Measurements from ENCODE around the gene FBP1. TPM values are rescaled to one million over a fixed set of nuclear protein-coding genes. Genes with fewer than 3 reads are reported as not detected.

Gene FBP1
- total RNA-seq, 1 experiment from 2014 or later = 48.1 TPM

DNA sequence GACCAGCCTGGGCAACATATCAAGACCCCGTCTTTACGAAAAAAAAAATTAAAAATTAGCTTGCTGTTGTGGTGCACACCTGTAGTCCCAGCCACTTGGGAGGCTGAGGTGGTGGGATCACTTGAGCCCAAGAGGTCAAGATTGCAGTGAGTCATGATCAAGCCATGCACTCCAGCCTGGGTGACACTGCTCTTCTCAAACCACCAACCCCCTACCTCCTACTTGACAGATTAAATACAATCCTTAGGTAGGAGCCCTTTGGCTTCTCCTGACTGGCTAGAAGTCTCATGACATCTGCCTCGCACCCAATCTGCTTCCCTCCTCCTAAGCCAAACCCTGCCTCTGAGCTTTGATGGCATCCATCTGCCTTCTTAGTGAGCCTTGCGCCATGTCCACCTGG is 11.6 kb upstream of the FBP1 start:
- POLR2A ChIA-PET (ENCODE audit: unreplicated experiment) = no interaction called here
- H3K4me3 ChIP-seq (ENCODE audit: low read length) = no peak overlapping the region
- H3K4me2 ChIP-seq (ENCODE audit: low read length) = no peak overlapping the region
- H3F3A ChIP-seq (ENCODE audit: low read length, unreplicated experiment) = peaks cover 6% of the 10 kb centered on the region
- DNase-seq (peak; percentile 33), ATAC-seq (no peak)
- no peak overlapping the region for H3K9ac ChIP-seq (ENCODE audit: low read length)
- no peaks in the 10 kb centered on the region for H3K9me2 ChIP-seq (replicated peaks; ENCODE audit: low read length)
- no peaks in the 10 kb centered on the region for H3K9me3 ChIP-seq (ENCODE audit: low read length)
- H2AFZ ChIP-seq (ENCODE audit: low read length) = no peak overlapping the region
- H3K79me2 ChIP-seq (ENCODE audit: low read length) = no peaks in the 10 kb centered on the region
- TF ChIP-seq, protein P1, sequence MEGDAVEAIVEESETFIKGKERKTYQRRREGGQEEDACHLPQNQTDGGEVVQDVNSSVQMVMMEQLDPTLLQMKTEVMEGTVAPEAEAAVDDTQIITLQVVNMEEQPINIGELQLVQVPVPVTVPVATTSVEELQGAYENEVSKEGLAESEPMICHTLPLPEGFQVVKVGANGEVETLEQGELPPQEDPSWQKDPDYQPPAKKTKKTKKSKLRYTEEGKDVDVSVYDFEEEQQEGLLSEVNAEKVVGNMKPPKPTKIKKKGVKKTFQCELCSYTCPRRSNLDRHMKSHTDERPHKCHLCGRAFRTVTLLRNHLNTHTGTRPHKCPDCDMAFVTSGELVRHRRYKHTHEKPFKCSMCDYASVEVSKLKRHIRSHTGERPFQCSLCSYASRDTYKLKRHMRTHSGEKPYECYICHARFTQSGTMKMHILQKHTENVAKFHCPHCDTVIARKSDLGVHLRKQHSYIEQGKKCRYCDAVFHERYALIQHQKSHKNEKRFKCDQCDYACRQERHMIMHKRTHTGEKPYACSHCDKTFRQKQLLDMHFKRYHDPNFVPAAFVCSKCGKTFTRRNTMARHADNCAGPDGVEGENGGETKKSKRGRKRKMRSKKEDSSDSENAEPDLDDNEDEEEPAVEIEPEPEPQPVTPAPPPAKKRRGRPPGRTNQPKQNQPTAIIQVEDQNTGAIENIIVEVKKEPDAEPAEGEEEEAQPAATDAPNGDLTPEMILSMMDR (conservative IDR thresholded peaks at IDR 0.05; ENCODE audit: low read depth, low read length) = no peak
- TF ChIP-seq EZH2phosphoT487 (IDR thresholded peaks at IDR 0.05; ENCODE audit: borderline replicate concordance, low read length) = no peak
- no peak for TF ChIP-seq EZH2 (IDR thresholded peaks at IDR 0.05; ENCODE audit: low read length, unreplicated experiment)
- no peaks in the 10 kb centered on the region for H3K36me3 ChIP-seq (ENCODE audit: low read depth, low read length)
- H4K20me1 ChIP-seq (ENCODE audit: low read length) = no peaks in the 10 kb centered on the region
- no TSS peak for BruUV-seq (replicated peaks)
- H3K27ac ChIP-seq (ENCODE audit: low read length) = 0 out of 2 replicates have a peak overlapping the region, but pooled peaks have one; percentile 18
- intact Hi-C loops (cut with micrococcal nuclease) = no loop called here
- peaks cover 32% of the 10 kb centered on the region for H3K4me1 ChIP-seq (ENCODE audit: insufficient read depth, low read length)
- no peaks in the 10 kb centered on the region for H3K27me3 ChIP-seq (ENCODE audit: low read length)
- CTCF ChIA-PET = no interaction called here

DNA sequence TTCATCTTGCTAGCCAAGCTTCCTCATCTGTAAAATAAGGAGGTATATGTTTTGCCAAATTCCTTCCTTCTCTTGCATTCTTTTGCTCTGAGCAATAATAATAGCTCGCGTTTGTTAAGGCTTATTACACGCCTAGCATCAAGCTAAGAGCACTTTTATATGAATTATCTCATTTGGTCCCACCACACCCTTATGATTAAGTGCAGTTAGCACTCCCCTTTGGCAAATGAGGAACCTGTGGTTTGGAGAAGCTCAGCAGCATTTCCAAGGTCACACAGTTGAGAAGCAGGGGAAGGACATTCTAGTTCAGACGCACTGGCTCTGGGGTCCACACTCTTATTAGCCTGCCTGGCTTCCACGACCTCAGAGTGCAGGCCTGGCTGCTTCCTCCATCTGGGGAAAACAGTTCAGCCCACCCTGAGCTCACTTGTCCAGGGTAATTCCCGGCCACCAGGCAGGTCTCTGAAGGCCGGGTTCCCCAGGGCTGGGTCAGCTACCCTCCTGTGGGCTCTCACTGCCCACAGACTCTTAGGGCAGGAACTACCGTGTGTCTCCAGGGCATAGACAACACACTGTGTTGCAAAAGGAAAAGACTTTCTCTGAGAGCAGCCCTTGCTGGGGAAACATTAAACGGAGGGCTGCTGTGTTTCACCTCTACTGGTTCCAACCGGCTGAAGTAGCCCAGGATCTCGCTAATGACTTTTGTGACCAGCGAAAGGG is 9.9 kb upstream of the FBP1 start:
- Histone ChIP-seq H3K9ac (ENCODE audit: low read length) (peak overlapping the region; percentile 35; the same call in 1 of the 2 replicates), H3K27me3 (ENCODE audit: low read length) (no peaks in the 10 kb centered on the region), H2AFZ (ENCODE audit: low read length) (peak overlapping the region; percentile 33), H3K36me3 (ENCODE audit: low read depth, low read length) (no peaks in the 10 kb centered on the region), H3K4me2 (ENCODE audit: low read length) (peak overlapping the region; percentile 72), H3F3A (ENCODE audit: low read length, unreplicated experiment) (peaks cover 6% of the 10 kb centered on the region), H3K9me2 (replicated peaks; ENCODE audit: low read length) (no peaks in the 10 kb centered on the region), H3K4me1 (ENCODE audit: insufficient read depth, low read length) (peaks cover 37% of the 10 kb centered on the region), H3K79me2 (ENCODE audit: low read length) (no peaks in the 10 kb centered on the region), H4K20me1 (ENCODE audit: low read length) (no peaks in the 10 kb centered on the region), H3K27ac (ENCODE audit: low read length) (peak overlapping the region; percentile 90), H3K9me3 (ENCODE audit: low read length) (no peaks in the 10 kb centered on the region), H3K4me3 (ENCODE audit: low read length) (peak overlapping the region; percentile 38)
- TF ChIP-seq EZH2phosphoT487 (IDR thresholded peaks at IDR 0.05; ENCODE audit: borderline replicate concordance, low read length) (no peak), EZH2 (IDR thresholded peaks at IDR 0.05; ENCODE audit: low read length, unreplicated experiment) (no peak)
- TF ChIP-seq, protein P1 (conservative IDR thresholded peaks at IDR 0.05; ENCODE audit: low read depth, low read length) = no peak
- ChIA-PET POLR2A (ENCODE audit: unreplicated experiment) (interaction anchor here (0.5 to 1.1 kb wide), 7 partner anchors 9 to 439 kb away, joined by 3 to 7 read pairs (median 4); no protein-coding TSS in a partner anchor), CTCF (interaction anchor here (0.6 to 1.3 kb wide), 6 partner anchors 19 to 349 kb away, joined by 3 to 5 read pairs (median 4); partner anchors contain the start of gene PCAT7)
- DNase-seq = peak; percentile 94
- peak; percentile 86 for ATAC-seq
- TSS peak; percentile 98 for BruUV-seq (replicated peaks)
- intact Hi-C loops (cut with micrococcal nuclease) = no loop called here

DNA sequence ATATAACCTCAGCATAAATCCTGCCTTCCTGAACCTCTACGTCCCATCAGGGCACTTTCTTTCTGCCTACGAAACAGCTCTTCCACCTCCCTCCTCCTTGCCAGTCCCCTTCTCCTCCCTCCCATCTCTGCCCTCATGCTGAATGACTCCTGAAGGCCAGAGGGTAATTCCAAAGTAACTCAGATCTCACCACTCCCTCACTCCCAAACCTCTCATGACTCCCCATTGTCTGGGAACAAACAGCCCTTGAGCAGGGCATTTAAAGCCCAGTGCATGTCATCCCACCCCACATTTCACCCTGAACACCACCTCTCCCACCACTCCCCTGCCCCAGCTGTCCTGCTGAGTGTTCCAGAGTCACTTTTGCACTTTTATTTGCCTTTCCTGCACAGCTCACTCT is 8.9 kb upstream of the FBP1 start:
- CTCF ChIA-PET = interaction anchor here (1.3 kb wide), 2 partner anchors 21 to 33 kb away, joined by 3 to 5 read pairs; no protein-coding TSS in a partner anchor
- peaks cover 37% of the 10 kb centered on the region for H3K4me1 ChIP-seq (ENCODE audit: insufficient read depth, low read length)
- peak; percentile 3 for DNase-seq

More for the DNA sequence above, 8.9 kb upstream of the FBP1 start:
- Histone ChIP-seq H3K36me3 (ENCODE audit: low read depth, low read length) (no peaks in the 10 kb centered on the region), H3K27ac (ENCODE audit: low read length) (peak overlapping the region; percentile 90), H3K9me3 (ENCODE audit: low read length) (no peaks in the 10 kb centered on the region), H3K4me3 (ENCODE audit: low read length) (peak overlapping the region; percentile 38; the same call in 1 of the 2 replicates), H3K4me2 (ENCODE audit: low read length) (peak overlapping the region; percentile 72), H2AFZ (ENCODE audit: low read length) (0 out of 2 replicates have a peak overlapping the region, but pooled peaks have one; percentile 33), H3K27me3 (ENCODE audit: low read length) (no peaks in the 10 kb centered on the region), H3K9ac (ENCODE audit: low read length) (peak overlapping the region; percentile 44; the same call in 1 of the 2 replicates), H3K9me2 (replicated peaks; ENCODE audit: low read length) (no peaks in the 10 kb centered on the region), H3F3A (ENCODE audit: low read length, unreplicated experiment) (peaks cover 6% of the 10 kb centered on the region), H4K20me1 (ENCODE audit: low read length) (no peaks in the 10 kb centered on the region), H3K79me2 (ENCODE audit: low read length) (no peaks in the 10 kb centered on the region)
- POLR2A ChIA-PET (ENCODE audit: unreplicated experiment) = no interaction called here
- no peak for TF ChIP-seq EZH2phosphoT487 (IDR thresholded peaks at IDR 0.05; ENCODE audit: borderline replicate concordance, low read length)
- TF ChIP-seq EZH2 (IDR thresholded peaks at IDR 0.05; ENCODE audit: low read length, unreplicated experiment) = no peak
- TF ChIP-seq, protein P1 (conservative IDR thresholded peaks at IDR 0.05; ENCODE audit: low read depth, low read length) = no peak
- BruUV-seq (replicated peaks) = no TSS peak
- intact Hi-C loops (cut with micrococcal nuclease) = no loop called here
- ATAC-seq = no peak
